ENCODE data around the gene TMEM131. TPM values are rescaled to one million over a fixed set of nuclear protein-coding genes. Genes with fewer than 3 reads are reported as not detected.
"Not testable (repeated sequence)": the region's sequence is repeated elsewhere in the genome, so short reads cannot be mapped to it uniquely, and the experiment has no call there.

TMEM131 gene
- total RNA-seq, 1 donor from 2014 or later: 14.7 TPM

- no peak for DNase-seq (ENCODE audit: low spot score)
- ATAC-seq: no peak
These were observed 124.5 kb downstream of the TMEM131 start for GRCh38 chr2:97871096-97871780.

- peak; percentile 91 for ATAC-seq
- DNase-seq (ENCODE audit: low spot score): no peak
These were observed 125.3 kb downstream of the TMEM131 start for GRCh38 chr2:97870396-97870843.

GRCh38 chr2:97869722-97870346 is 125.9 kb downstream of the TMEM131 start:
- ATAC-seq (peak; percentile 64), DNase-seq (ENCODE audit: low spot score) (no peak)

GRCh38 chr2:97868986-97869721 is 126.6 kb downstream of the TMEM131 start:
- DNase-seq (ENCODE audit: low spot score) (no peak), ATAC-seq (peak; percentile 16)

GRCh38 chr2:97863829-97864228 is 131.9 kb downstream of the TMEM131 start:
- DNase-seq (ENCODE audit: low spot score): no peak
- no peak for ATAC-seq

GRCh38 chr2:97861177-97861576 is 134.6 kb downstream of the TMEM131 start:
- ATAC-seq (no peak), DNase-seq (ENCODE audit: low spot score) (no peak)

- no peak for ATAC-seq
- DNase-seq (ENCODE audit: low spot score): no peak
These were observed 137.3 kb downstream of the TMEM131 start for GRCh38 chr2:97858442-97858841.

GRCh38 chr2:97857553-97857952 is 138.2 kb downstream of the TMEM131 start:
- ATAC-seq (no peak), DNase-seq (ENCODE audit: low spot score) (no peak)

GRCh38 chr2:97853057-97853456 is 142.7 kb downstream of the TMEM131 start:
- not testable (repeated sequence) for DNase-seq (ENCODE audit: low spot score)
- ATAC-seq: peak; percentile 27

- ATAC-seq: no peak
- no peak for DNase-seq (ENCODE audit: low spot score)
These were observed 144.6 kb downstream of the TMEM131 start for GRCh38 chr2:97851172-97851571.

- no peak for ATAC-seq
- no peak for DNase-seq (ENCODE audit: low spot score)
These were observed 145.7 kb downstream of the TMEM131 start for GRCh38 chr2:97849881-97850528.

- ATAC-seq: no peak
- DNase-seq (ENCODE audit: low spot score): no peak
These were observed 147.4 kb downstream of the TMEM131 start for GRCh38 chr2:97848306-97848705.

GRCh38 chr2:97846716-97847115 is 149.0 kb downstream of the TMEM131 start:
- DNase-seq (ENCODE audit: low spot score); ATAC-seq: not testable (repeated sequence)

GRCh38 chr2:97845818-97846217 is 149.9 kb downstream of the TMEM131 start:
- ATAC-seq: peak; percentile 78
- DNase-seq (ENCODE audit: low spot score): no peak

GRCh38 chr2:97845133-97845532 is 150.6 kb downstream of the TMEM131 start:
- DNase-seq (ENCODE audit: low spot score) (no peak), ATAC-seq (peak; percentile 52)

- no peak for ATAC-seq
These were observed 151.4 kb downstream of the TMEM131 start for GRCh38 chr2:97844311-97844859.

GRCh38 chr2:97840198-97840597 is 155.6 kb downstream of the TMEM131 start:
- DNase-seq (ENCODE audit: low spot score) (no peak), ATAC-seq (no peak)

More at GRCh38 chr2:97844311-97844859, 151.4 kb downstream of the TMEM131 start:
- no peak for DNase-seq (ENCODE audit: low spot score)

GRCh38 chr2:97834610-97835009 is 161.1 kb downstream of the TMEM131 start:
- ATAC-seq (peak; percentile 84), DNase-seq (ENCODE audit: low spot score) (no peak)

- no peak for ATAC-seq
- no peak for DNase-seq (ENCODE audit: low spot score)
These were observed 164.6 kb downstream of the TMEM131 start for GRCh38 chr2:97831121-97831520.

- ATAC-seq; DNase-seq (ENCODE audit: low spot score): not testable (repeated sequence)
These were observed 166.5 kb downstream of the TMEM131 start for GRCh38 chr2:97829255-97829654.

- DNase-seq (ENCODE audit: low spot score); ATAC-seq: not testable (repeated sequence)
These were observed 168.7 kb downstream of the TMEM131 start for GRCh38 chr2:97827013-97827412.
